A172 (cell line): Measurements from ENCODE around the gene PARD3B. TPM values are rescaled to one million over a fixed set of nuclear protein-coding genes. Genes with fewer than 3 reads are reported as not detected.
A peak's percentile ranks its signal among the peaks of the same experiment; 100 is the strongest.

ENCODE experiments used
- DNase-seq: peaks from one replicate; pipeline ENCODE4 v3.0.0-alpha.2; 2015; ENCODE audit warnings: low spot score
- total RNA-seq: library from RNA; depleted of rRNA; stranded (reverse); fragments of >200 nt; shearing (Covaris generic); gene quantifications from 2 replicates; pipeline ENCODE4 v1.2.3, GENCODE V29; 2014

PARD3B gene
- total RNA-seq, 1 experiment from 2014 or later, result 5.4 TPM

- DNase-seq, result no peak
Observed at GRCh38 chr2:204590063-204590462, 44.8 kb downstream of the PARD3B start.

GRCh38 chr2:204591225-204591624 lies 46.0 kb downstream of the PARD3B start:
- DNase-seq, result no peak

- no peak for DNase-seq
Observed at GRCh38 chr2:204604061-204604460, 58.8 kb downstream of the PARD3B start.

GRCh38 chr2:204608237-204608939 lies 63.1 kb downstream of the PARD3B start:
- DNase-seq, result no peak

DNA sequence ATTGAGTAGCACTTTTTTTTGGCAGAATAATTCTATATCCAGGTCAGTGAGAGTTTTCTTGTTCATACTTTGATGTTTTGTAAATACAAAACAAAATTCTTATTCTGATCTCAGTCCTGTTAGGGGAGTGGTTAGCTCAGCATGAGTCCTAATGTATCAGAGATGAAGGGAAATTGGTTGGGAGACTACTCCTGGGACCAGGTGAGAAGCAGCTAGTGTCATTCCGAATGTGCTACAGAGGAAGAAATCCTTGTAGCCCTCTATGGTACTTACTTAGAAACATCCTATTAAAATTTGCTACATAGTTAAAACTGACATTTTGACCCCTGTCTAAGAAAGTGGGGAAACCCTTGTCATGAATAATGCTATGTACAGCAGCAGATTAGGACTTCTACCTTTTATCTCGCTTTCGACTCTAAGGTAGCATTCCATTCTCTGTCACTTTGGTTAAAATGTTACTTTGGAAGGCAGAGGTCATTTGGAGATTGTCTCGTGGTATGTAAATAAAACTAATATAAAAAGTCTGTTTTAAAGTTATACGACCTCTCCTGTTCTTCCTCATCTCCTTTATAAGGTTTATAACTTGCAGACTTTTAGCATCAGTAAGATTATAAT lies 65.8 kb downstream of the PARD3B start:
- DNase-seq, result no peak

GRCh38 chr2:204611764-204612163 lies 66.5 kb downstream of the PARD3B start:
- DNase-seq, result no peak

DNA sequence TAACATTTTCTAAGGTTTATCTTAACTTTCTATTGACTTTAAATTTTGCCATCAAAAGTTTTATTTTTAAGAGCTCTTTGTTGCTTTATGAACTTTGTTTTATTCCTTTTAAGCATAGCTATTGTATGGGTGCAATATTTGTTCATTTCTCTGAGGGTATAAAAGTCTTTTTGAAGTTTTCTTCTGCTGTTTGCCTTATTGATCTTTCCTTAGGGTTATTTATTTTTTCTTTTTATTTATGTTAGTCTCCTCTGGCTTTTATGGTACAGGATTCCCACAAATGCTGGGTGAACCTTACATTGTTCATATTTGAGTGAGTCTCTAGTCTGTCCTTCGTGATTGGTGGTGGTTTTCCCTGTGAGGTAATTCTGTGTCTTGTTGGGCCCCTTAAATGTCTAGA lies 68.4 kb downstream of the PARD3B start:
- no peak for DNase-seq

DNA sequence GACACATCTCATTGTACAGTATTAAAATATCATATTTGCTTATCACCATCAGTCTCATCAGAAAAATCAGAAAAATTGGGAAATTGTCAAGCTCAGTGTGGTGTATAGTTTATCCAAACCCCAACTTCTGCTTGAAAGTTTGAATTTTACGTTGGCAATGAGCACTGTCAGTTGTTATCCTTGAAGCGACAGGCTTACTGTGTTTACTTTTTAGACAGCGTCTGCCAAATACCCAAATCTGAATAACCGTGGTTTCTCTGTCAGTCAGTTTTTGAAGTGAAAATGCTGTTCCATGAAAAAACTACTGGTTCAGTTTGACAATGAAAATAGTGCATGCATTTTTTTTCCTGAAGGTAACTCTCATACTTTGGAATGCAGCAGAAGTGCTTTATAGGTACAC lies 70.2 kb downstream of the PARD3B start:
- no peak for DNase-seq

DNA sequence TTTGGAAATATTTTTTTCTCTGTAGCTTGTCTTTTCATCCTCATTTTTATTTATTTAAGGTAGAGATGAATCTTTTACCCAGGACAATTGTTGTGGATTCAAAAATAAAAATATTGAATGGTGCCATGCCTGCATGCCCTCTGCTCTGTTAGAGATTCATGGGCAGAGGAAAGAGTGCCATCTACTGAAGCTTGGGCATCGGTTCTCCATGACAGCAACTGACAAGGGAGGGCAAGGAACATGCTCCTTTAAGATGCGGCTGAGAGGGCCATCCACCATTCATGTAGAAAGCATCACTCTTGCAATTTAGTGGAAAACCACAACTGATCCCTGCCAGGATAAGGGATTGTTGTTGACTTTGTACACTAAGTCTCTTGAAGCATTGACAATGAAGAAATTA lies 79.9 kb downstream of the PARD3B start:
- peak; percentile 44 for DNase-seq

GRCh38 chr2:204628926-204629712 lies 83.8 kb downstream of the PARD3B start:
- no peak for DNase-seq

DNA sequence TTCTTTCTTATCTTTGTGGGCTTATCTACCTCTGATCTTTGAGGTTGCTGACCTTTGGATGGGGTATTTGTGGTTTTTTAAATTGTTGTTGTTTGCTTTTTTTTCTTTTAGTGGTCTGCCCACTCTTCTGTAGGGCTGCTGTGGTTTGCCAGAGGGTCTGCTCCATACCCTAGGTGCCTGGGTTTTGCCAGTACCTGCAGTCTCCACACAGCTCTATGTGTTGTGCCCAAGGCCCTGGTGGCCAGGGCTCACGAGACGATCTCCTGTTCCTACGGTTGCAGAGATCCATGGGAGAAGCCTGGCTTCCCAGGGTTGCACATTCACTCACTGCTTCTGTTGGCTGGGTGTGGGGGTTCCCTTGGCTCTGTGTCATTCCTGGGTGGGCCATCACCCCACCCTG lies 87.1 kb downstream of the PARD3B start:
- DNase-seq, result no peak

DNA sequence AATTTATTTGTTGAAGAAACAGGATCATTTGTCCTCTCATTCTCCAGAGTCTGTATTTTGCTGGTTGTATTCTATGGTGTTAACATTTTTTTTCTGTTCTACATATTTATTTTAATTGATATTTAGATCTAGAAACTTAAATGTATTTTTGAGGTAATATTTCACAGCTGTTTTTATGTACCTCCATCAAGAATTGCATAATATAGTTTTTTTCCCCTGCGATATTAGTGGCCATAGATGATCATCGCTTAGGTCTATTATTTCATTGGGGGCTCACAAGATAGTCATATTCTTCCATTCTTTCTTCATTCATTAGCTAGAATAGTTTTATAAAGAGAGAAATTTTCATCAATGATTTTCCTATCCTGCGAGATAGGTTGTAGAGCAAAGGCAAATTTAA lies 89.3 kb downstream of the PARD3B start:
- no peak for DNase-seq

GRCh38 chr2:204635478-204635877 lies 90.2 kb downstream of the PARD3B start:
- DNase-seq, result no peak

DNA sequence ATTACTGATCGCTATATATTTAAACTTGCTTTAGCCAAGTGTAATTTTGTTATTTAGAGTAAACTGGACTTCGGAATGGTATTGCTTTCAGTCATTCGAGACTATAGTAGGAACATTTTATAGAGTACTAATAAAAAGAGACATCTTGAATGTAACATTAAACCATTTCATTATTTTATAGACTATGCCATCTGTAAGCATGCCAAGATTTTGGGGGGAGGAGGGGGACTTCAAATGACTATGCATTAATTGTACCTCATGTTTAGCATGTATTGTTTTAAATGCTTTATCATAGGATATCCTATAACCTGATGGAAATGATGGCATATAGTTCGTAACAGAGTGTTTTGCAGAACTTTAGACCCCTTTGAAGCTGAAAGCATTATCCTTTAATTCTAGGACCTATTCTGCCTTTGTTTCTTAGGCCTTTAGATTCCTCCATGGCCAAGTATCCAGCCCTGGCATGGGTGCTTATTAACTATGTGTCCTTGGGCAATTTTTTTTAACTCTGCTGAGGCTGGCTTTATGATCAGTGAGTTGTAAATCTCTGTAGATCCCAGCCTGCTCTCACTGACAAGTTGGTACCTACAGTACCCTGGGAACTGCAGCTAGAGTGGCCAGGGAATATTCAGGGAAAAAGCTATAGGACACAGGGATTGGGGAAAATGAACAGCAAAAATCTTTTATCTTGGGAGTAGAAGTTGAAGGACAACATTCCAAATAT lies 93.4 kb downstream of the PARD3B start:
- no peak for DNase-seq

DNA sequence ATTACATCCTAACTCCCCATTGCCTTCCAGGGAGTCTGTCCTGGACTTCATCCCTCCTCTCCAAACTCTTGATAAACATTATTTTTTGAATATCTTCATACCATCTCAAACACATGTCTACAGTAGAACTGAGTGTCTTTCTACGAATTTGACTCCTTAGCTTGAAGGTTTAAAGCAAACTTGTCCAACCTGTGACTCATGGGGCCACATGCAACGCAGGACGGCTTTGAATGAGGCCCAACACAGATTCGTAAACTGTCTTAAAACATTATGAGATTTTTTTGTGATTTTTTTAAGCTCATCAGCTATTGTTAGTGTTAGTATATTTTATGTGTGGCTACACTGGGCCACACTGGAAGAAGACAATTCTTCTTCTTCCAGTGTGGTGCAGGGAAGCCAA lies 98.1 kb downstream of the PARD3B start:
- DNase-seq, result no peak

- DNase-seq, result peak; percentile 23
Observed at GRCh38 chr2:204645018-204645773, 99.9 kb downstream of the PARD3B start.

DNA sequence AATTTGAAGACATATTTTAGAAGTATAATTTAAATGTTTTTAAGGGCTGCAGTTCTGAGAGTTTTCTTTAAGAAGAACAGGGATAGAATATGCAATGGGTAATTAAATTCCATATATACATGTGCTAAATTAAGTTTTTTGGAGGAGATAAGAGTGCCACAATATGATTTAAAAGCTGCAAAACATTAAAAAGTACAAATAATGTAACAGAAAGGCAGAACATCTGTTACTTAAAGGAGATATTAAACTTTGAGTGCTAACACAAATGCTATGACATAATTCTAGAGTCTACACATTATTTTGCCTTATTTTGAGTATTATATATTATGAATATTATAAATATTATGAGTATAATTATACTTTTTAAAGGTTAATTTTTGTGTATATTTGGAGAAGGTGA lies 102.4 kb downstream of the PARD3B start:
- no peak for DNase-seq

GRCh38 chr2:204650611-204651010 lies 105.3 kb downstream of the PARD3B start:
- DNase-seq, result no peak

- DNase-seq, result no peak
Observed at GRCh38 chr2:204652063-204652462, 106.8 kb downstream of the PARD3B start.

DNA sequence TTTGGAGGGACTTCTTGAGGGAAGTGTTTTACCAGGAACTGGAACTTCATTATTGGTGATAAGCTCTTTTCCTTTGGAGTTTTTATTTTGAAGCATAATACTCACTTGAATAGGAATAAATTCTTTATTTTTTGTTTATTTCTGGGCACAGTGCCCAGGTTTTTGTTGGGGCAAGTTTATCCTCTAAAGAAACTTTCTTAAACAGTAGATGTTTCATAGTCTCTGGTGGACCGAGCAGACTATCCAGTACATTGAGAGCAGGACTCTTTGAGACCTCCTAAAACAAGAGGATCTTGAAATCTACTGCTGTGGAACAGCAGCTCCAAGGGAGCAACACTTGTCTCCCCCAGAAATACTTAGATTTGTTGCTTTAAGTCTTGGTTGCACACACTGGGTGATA lies 109.4 kb downstream of the PARD3B start:
- no peak for DNase-seq

DNA sequence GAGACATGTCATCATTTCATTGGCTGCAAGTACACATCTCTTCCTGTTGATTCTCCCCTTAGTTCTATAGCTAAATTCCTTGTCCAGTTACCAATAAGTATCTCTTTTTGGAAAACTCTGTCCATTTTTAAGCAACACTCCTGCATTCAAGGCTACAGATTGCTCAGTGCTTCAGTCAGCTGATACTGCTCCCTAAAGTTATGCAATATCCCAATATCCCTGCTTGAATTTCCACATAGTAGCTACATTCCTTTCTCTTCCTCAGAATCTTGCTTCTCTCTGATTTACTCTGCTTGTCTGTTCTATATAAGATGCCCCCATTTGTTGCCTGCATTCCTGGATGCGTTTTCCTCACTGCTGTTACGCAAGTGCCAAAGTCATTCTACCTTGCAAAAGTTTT lies 109.8 kb downstream of the PARD3B start:
- no peak for DNase-seq

DNA sequence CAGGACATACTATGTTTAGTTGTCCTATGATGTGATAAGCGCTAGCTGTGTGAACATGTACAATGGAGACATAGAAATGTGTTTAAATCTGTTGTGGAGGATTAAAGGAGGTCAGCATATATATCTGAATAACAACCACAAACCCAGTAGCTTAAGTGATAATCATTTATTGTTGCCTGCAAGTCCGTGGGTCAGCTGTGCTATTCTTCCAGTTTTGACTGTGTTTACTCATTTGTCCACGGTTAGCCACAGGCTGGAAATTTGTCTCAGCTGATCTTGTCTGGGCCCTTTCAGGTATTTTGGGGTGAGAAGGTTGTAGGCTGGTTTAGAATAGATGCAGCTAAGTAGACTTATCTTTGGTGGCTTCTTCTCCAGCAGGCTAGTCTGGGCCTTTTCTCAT lies 110.4 kb downstream of the PARD3B start:
- DNase-seq, result no peak
